HepG2 (cell line): ENCODE data around the gene INO80B. TPM values are rescaled to one million over a fixed set of nuclear protein-coding genes. Genes with fewer than 3 reads are reported as not detected.

Experiments used
- EHMT2 ChIP-seq: fragments of 200-600 bp; sonication (generic); IDR thresholded peaks from 2 replicates; pipeline ENCODE4 v1.7.0; 2017; ENCODE audit warnings: antibody characterized with exemption, low read depth, low read length, borderline replicate concordance
- GABPB1 ChIP-seq: IDR thresholded peaks from 2 replicates; pipeline ENCODE4 v1.6.1; 2016; ENCODE audit warnings: mild to moderate bottlenecking, missing genetic modification reagents, moderate library complexity, missing compliant biosample characterization
- RORA ChIP-seq: sonication (generic); formaldehyde crosslinking; IDR thresholded peaks from 2 replicates; pipeline ENCODE4 v1.5.0; 2020; ENCODE audit warnings: mild to moderate bottlenecking, missing genetic modification reagents, moderate library complexity
- SMYD3 ChIP-seq: sonication (generic); formaldehyde crosslinking; IDR thresholded peaks from 2 replicates; pipeline ENCODE4 v1.8.1; 2023; ENCODE audit warnings: mild to moderate bottlenecking, missing genetic modification reagents
- SP5 ChIP-seq: IDR thresholded peaks from 2 replicates; pipeline ENCODE4 v1.6.1; 2016; ENCODE audit warnings: low read depth, borderline replicate concordance
- TCF12 ChIP-seq, 2 experiments: fragments of 450-650 bp in 1 of 2; sonication (generic) in 1 of 2; formaldehyde crosslinking in 1 of 2; IDR thresholded peaks; 2 replicates each; pipeline versions ENCODE4 v1.6.1 to v1.8.0; 2017 to 2022; ENCODE audit warnings: antibody characterized with exemption in 1 of 2, mild to moderate bottlenecking in 1 of 2, missing genetic modification reagents in 1 of 2, moderate library complexity in 1 of 2
- TGIF2 ChIP-seq: IDR thresholded peaks from 2 replicates; pipeline ENCODE4 v1.6.1; 2016; ENCODE audit warnings: control low read depth, missing compliant biosample characterization
- TRIM24 ChIP-seq: sonication (generic); formaldehyde crosslinking; IDR thresholded peaks from 2 replicates; pipeline ENCODE4 v1.8.0; 2022; ENCODE audit warnings: mild to moderate bottlenecking, missing genetic modification reagents
- ZBTB8A ChIP-seq: sonication (generic); formaldehyde crosslinking; IDR thresholded peaks from 2 replicates; pipeline ENCODE4 v1.4.0; 2020; ENCODE audit warnings: mild to moderate bottlenecking, low read depth, missing genetic modification reagents, borderline replicate concordance
- ZFX ChIP-seq: sonication (generic); formaldehyde crosslinking; IDR thresholded peaks from 2 replicates; pipeline ENCODE4 v1.4.0; 2020; ENCODE audit warnings: mild to moderate bottlenecking, low read depth, missing genetic modification reagents, moderate library complexity
- ZNF44 ChIP-seq: sonication (generic); formaldehyde crosslinking; IDR thresholded peaks from 2 replicates; pipeline ENCODE4 v1.5.1; 2020; ENCODE audit warnings: mild to moderate bottlenecking, missing genetic modification reagents
- ZNF547 ChIP-seq: sonication (generic); formaldehyde crosslinking; IDR thresholded peaks from 2 replicates; pipeline ENCODE4 v1.5.1; 2020; ENCODE audit warnings: mild to moderate bottlenecking, missing genetic modification reagents
- ZNF564 ChIP-seq: sonication (generic); formaldehyde crosslinking; IDR thresholded peaks from 2 replicates; pipeline ENCODE4 v1.8.1; 2023; ENCODE audit warnings: mild to moderate bottlenecking, missing genetic modification reagents
- ZNF629 ChIP-seq: sonication (generic); formaldehyde crosslinking; conservative IDR thresholded peaks from 2 replicates; pipeline ENCODE4 v1.5.0; 2020; ENCODE audit warnings: missing genetic modification reagents
- polyA plus RNA-seq, 8 experiments: library from polyadenylated mRNA; depleted of rRNA in 3 of 8; stranded (reverse) in 7 of 8; unstranded in 1 of 8; fragments of >200 nt; fragmentation: Illumina TruSeq in 4 of 8; extraction: Trizol in 4 of 8; gene quantifications; 2 replicates each; pipeline versions ENCODE4 v1.2.1 to v1.2.3, GENCODE V29; 2011 to 2016; ENCODE audit warnings: low read depth in 4 of 8, missing spikeins in 1 of 8, mixed read lengths in 1 of 8; ENCODE audit not compliant: insufficient read depth in 1 of 8
- total RNA-seq, 5 experiments: library from RNA; depleted of rRNA; stranded (reverse); fragments of >200 nt; fragmentation: Illumina TruSeq; extraction: Trizol; gene quantifications; 2 replicates each; pipeline ENCODE4 v1.2.3, GENCODE V29; 2016; ENCODE audit warnings: low read depth in 1 of 5
- TF ChIP-seq, protein P1 (sequence below): sonication (generic); formaldehyde crosslinking; IDR thresholded peaks from 2 replicates; pipeline ENCODE4 v1.4.0; 2020; ENCODE audit warnings: missing genetic modification reagents
- TF ChIP-seq, protein P2 (sequence below): sonication (generic); formaldehyde crosslinking; IDR thresholded peaks from 2 replicates; pipeline ENCODE4 v1.4.0; 2020; ENCODE audit warnings: mild to moderate bottlenecking, missing genetic modification reagents
- TF ChIP-seq, protein P3 (sequence below): sonication (generic); formaldehyde crosslinking; IDR thresholded peaks from 2 replicates; pipeline ENCODE4 v1.5.1; 2020; ENCODE audit warnings: mild to moderate bottlenecking, missing genetic modification reagents, moderate library complexity
- TF ChIP-seq, protein P4 (sequence below): sonication (generic); formaldehyde crosslinking; IDR thresholded peaks from 2 replicates; pipeline ENCODE4 v1.5.0; 2020; ENCODE audit warnings: missing genetic modification reagents, mild to moderate bottlenecking, borderline replicate concordance

Gene INO80B
- total and polyA plus RNA-seq, 2 of the 13 experiments (the other 11 are each of a cell fraction or from before 2014, with no cell fraction given): 6.2 to 14.5 TPM

DNA sequence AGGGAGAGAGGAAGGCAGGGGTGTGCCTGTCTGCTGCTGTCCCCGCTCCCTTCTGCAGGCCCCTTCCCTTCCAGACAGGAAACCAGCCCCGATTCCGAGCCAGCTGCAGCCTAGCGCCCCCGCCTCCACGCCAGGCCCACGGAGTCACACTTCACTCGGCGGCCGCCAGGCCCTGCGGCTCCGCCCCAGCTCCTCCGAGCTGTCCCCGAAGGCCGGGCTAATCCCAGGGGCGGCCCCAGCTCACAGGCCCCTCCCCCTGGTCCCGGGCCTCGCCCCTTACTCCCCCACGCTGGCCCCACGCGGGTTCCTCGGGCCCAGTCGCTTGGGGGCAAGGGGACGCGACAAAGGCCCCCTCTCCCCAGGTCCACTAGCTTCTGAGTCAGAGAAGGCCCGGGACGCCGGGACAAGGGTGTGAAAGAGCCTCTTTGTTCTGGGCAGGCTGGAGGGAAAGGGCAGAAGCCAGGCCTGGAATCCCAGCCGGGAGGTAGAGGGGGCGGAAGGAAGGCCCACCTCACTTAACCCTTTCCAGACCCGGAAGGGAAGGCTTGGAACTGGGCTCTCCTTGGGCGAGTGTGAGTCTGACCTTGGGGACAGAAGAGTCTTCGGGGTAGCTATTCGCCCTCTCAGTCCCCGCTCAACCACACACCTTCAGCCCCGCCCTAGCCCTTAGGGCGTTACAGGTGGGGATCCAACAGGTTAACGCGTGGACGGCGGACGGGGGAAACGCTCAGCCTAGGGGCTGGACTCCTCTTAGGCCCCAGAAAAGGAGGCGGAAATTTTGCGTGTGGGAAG lies 14.3 kb upstream of the INO80B start (continued):
- TF ChIP-seq, protein P1, sequence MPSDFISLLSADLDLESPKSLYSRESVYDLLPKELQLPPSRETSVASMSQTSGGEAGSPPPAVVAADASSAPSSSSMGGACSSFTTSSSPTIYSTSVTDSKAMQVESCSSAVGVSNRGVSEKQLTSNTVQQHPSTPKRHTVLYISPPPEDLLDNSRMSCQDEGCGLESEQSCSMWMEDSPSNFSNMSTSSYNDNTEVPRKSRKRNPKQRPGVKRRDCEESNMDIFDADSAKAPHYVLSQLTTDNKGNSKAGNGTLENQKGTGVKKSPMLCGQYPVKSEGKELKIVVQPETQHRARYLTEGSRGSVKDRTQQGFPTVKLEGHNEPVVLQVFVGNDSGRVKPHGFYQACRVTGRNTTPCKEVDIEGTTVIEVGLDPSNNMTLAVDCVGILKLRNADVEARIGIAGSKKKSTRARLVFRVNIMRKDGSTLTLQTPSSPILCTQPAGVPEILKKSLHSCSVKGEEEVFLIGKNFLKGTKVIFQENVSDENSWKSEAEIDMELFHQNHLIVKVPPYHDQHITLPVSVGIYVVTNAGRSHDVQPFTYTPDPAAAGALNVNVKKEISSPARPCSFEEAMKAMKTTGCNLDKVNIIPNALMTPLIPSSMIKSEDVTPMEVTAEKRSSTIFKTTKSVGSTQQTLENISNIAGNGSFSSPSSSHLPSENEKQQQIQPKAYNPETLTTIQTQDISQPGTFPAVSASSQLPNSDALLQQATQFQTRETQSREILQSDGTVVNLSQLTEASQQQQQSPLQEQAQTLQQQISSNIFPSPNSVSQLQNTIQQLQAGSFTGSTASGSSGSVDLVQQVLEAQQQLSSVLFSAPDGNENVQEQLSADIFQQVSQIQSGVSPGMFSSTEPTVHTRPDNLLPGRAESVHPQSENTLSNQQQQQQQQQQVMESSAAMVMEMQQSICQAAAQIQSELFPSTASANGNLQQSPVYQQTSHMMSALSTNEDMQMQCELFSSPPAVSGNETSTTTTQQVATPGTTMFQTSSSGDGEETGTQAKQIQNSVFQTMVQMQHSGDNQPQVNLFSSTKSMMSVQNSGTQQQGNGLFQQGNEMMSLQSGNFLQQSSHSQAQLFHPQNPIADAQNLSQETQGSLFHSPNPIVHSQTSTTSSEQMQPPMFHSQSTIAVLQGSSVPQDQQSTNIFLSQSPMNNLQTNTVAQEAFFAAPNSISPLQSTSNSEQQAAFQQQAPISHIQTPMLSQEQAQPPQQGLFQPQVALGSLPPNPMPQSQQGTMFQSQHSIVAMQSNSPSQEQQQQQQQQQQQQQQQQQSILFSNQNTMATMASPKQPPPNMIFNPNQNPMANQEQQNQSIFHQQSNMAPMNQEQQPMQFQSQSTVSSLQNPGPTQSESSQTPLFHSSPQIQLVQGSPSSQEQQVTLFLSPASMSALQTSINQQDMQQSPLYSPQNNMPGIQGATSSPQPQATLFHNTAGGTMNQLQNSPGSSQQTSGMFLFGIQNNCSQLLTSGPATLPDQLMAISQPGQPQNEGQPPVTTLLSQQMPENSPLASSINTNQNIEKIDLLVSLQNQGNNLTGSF (CRISPR knock-in tag): peak; percentile 60; the same call in 1 of the 2 replicates
- TF ChIP-seq ZNF547 (peak; percentile 92), EHMT2 (no peak), SP5 (peak; percentile 89), GABPB1 (peak; percentile 85), TCF12 (IDR thresholded peaks at IDR 0.05) (no peak), TCF12 (CRISPR knock-in tag; IDR thresholded peaks at IDR 0.05) (peak; percentile 83), ZFX (CRISPR knock-in tag) (peak; percentile 99), SMYD3 (peak; percentile 62; the same call in 1 of the 2 replicates), TGIF2 (CRISPR knock-in tag) (peak; percentile 27; the same call in 1 of the 2 replicates), ZNF629 (CRISPR knock-in tag) (no peak), TRIM24 (no peak), RORA (no peak), ZNF564 (CRISPR knock-in tag) (peak; percentile 70; the same call in 1 of the 2 replicates), ZNF44 (CRISPR knock-in tag) (peak; percentile 22; the same call in 1 of the 2 replicates), ZBTB8A (CRISPR knock-in tag) (peak; percentile 95)
- TF ChIP-seq, protein P2, sequence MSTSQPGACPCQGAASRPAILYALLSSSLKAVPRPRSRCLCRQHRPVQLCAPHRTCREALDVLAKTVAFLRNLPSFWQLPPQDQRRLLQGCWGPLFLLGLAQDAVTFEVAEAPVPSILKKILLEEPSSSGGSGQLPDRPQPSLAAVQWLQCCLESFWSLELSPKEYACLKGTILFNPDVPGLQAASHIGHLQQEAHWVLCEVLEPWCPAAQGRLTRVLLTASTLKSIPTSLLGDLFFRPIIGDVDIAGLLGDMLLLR: no peak; the same call in 1 of the 2 replicates
- TF ChIP-seq, protein P3, sequence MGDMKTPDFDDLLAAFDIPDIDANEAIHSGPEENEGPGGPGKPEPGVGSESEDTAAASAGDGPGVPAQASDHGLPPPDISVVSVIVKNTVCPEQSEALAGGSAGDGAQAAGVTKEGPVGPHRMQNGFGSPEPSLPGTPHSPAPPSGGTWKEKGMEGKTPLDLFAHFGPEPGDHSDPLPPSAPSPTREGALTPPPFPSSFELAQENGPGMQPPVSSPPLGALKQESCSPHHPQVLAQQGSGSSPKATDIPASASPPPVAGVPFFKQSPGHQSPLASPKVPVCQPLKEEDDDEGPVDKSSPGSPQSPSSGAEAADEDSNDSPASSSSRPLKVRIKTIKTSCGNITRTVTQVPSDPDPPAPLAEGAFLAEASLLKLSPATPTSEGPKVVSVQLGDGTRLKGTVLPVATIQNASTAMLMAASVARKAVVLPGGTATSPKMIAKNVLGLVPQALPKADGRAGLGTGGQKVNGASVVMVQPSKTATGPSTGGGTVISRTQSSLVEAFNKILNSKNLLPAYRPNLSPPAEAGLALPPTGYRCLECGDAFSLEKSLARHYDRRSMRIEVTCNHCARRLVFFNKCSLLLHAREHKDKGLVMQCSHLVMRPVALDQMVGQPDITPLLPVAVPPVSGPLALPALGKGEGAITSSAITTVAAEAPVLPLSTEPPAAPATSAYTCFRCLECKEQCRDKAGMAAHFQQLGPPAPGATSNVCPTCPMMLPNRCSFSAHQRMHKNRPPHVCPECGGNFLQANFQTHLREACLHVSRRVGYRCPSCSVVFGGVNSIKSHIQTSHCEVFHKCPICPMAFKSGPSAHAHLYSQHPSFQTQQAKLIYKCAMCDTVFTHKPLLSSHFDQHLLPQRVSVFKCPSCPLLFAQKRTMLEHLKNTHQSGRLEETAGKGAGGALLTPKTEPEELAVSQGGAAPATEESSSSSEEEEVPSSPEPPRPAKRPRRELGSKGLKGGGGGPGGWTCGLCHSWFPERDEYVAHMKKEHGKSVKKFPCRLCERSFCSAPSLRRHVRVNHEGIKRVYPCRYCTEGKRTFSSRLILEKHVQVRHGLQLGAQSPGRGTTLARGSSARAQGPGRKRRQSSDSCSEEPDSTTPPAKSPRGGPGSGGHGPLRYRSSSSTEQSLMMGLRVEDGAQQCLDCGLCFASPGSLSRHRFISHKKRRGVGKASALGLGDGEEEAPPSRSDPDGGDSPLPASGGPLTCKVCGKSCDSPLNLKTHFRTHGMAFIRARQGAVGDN (CRISPR knock-in tag): peak; percentile 95
- TF ChIP-seq, protein P4, sequence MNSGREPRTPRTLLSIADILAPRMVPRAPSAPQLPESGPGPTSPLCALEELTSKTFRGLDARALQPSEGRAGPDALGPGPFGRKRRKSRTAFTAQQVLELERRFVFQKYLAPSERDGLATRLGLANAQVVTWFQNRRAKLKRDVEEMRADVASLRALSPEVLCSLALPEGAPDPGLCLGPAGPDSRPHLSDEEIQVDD (CRISPR knock-in tag): no peak
